ENCODE results near the gene LYPD1.

The LYPD1 gene

DNA sequence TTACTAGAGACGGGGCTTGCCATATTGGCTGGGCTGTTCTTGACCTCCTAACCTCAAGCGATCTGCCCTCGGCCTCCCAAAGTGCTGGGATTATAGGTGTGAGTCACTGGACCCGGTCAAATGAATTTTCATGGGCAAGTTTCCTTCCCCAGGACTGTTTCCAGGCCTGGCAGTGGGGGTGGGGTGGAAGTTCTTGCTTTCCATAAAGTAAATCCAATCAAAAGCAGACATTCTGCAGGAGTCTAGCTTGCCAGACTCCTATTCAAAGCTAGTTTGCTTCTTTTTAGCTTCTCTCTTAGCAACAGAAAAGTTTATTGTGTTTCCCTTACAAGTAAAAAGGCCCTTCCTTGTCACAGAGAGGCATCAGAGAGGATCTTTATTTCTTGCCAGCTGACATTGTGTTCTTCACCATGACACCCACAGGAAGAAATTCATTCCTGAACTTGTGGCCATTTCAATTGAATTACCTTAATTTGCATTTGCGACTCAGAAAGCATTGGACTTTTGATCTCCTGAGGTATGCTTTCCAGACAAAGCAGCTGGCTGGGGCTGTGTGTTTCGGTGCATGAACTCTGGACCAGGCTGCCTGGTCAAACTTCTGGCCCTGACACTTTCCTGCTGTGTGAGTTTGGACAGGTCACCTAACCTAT, 37.9 kb downstream of the LYPD1 start:
- DNase-seq (ENCODE audit: low read depth, low spot score) = no peak

- no peak for DNase-seq (ENCODE audit: low read depth, low spot score)
Observed at GRCh38 chr2:132627536-132627935, 42.5 kb downstream of the LYPD1 start.

GRCh38 chr2:132623096-132623839, 46.7 kb downstream of the LYPD1 start:
- DNase-seq (ENCODE audit: low read depth, low spot score) = no peak

DNA sequence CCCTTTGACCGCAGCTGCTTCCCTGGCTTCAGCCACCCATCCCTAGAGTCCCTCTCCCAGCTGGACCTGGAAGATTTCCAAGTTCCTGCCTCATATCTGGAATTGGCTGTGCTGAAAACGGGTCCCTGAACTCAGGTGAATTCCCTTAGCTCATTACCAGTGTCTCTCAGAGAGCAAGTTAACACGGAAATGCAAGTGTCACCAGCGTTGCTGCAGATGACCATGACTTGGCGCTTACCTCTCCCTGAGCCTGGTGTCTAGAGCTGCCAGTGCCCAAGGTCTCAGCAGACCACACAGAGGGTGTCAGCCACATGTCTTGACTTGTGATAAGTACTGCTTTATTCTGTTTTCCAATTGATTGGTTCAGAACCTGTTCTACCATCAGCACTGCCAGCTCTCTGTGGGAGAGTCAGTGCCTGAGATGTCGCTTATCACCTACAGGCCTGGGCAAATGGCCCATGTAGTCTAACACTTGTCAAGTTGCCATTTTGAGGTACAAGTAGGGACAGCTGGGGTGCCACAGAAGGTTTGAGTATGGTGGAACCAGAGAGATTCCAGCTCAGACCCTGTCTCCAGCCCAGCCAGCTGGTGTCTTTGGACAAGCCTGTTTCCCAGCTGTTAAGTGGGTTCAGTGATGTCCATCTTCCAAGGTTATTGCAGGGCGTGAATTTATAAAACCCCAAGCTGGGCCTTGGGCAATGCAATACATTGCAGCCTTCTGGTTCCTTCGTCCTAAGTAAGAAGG, 48.7 kb downstream of the LYPD1 start:
- no peak for DNase-seq (ENCODE audit: low read depth, low spot score)

DNA sequence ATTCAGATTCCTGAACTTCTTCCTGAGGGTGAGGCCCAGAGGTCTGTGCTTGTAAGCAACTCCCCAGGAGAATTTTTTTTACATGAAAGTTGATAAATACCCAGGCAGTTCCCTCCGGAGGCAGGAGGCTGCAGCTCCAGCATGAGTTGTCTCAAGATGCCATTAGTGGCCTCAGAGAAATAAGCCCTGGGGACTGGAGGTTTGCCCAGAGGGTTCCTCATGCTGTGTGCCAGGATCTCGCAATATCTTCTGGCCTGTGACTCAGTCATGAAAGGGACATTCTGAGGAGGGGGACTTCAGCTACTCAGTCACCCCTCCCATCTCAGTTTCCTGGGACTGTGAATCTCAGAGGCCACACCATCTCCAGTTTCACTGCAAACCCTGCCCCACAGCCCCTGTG, 49.9 kb downstream of the LYPD1 start:
- no peak for DNase-seq (ENCODE audit: low read depth, low spot score)

DNA sequence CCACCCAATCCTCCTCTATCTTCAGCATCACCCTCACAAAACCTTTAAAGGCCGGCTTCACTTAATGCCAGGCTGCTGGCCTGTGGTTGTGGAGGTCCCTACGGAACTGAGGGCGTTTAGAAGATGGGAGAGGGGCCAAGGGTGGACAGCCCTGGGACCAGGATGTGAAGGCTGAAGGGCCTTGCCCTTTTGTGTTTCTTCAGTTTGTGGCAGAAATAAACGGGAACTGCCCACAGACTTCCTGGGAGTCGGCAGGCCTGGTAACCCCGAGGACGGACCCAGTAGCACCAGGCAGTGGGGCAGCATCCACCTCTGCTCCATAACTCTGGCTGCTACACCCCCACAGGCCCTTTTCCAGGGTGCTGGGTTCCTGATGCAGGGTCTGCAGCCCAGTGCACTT, 51.3 kb downstream of the LYPD1 start:
- DNase-seq (ENCODE audit: low read depth, low spot score) = no peak

DNA sequence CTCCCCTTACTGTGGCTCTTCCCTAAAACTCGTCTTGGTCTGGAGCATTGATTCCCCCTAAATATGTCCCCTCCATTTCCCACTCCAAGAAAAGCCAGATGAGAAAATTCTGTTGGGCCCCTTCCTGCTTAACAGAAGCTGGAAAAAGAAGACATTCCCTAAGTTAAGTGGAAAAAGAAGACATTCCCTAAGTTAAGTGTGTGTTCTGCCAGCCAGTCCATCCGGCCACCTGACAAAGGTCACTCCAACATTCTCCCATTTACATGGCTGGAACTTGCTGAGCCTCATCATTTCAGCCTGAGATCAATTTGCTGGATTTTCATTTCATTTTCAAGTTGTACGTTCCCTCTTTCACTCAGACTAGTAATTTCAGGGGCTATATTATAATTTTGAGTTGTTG, 52.0 kb downstream of the LYPD1 start:
- no peak for DNase-seq (ENCODE audit: low read depth, low spot score)

GRCh38 chr2:132615329-132616085, 54.5 kb downstream of the LYPD1 start:
- no peak for DNase-seq (ENCODE audit: low read depth, low spot score)

DNA sequence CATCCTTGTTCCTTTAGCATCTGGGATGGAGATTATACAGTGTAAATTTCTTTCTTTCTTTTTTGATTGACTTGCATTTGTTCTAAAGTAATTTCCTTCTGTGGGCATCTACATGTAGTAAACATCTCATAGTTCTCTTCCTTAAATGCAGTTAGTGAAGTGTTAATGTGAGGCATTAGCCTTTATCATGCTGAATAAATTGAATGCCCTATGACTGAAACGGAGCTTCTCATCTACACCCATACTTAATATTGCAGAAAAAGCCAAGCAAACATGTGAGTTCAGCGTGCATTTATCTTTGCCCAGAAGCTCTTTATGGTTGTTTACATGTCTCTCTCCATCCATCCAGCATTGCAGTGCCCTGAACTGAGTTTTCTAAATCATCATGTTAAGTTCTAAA, 58.3 kb downstream of the LYPD1 start:
- no peak for DNase-seq (ENCODE audit: low read depth, low spot score)

DNA sequence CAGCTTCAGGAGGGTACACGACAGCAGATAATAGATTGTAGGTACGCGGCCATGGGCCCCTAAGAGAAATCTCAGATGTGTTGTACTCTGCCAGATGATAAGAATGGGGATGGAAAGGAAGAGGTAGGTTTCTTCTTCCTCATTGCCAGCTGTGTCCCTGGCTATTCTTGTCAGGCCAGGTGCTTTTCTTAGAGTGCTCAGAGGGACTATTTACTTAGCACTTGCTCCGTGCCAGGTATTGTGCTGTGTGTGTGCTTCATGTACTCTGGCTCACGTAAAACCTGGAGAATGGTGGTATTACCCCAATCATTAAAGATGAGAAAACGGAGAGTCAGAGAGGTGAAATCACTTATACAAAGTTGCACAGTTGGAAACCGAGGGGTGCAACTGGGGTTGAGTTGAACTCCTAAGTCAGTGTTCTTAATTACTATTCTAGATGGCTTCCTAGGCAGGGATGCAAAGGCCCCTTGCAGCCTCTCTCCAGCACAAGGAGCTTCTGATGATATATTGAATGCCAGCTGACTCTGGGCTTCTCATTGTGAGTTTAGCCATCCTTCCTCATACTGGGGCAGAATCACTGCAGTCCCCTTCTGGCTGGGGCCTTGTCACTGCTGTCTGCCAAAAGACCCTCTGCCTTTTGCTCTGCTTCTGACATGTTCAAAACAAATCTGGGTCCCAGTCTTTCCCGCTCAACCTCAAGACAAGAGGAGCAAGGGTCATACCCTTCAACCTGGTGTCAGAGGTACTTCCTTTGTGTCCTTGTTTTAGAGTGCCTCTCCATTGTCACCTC, 60.7 kb downstream of the LYPD1 start:
- DNase-seq (ENCODE audit: low read depth, low spot score) = no peak

GRCh38 chr2:132608311-132608710, 61.7 kb downstream of the LYPD1 start:
- no peak for DNase-seq (ENCODE audit: low read depth, low spot score)

- DNase-seq (ENCODE audit: low read depth, low spot score) = no peak
Observed at GRCh38 chr2:132607426-132608090, 62.4 kb downstream of the LYPD1 start.

DNA sequence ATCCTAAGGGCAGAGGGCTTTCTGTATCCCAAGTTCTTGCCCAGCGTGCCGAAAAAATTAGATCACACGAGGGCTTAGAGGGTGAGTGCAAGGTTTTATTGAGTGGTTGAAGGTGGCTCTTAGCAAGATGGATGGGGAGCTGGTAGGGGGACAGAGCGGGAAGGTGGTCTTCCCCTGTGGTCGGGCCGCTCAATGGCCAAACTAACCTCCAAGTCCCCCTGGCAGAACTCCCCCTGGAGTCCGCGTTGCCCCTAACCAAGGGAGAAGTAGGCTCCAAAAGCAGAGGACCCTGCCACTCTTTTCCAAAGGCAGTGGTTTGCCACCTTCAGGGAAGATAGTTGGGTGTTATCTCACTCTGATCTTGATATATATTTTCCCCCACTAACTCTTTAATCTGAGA, 63.4 kb downstream of the LYPD1 start:
- DNase-seq (ENCODE audit: low read depth, low spot score) = no peak

- no peak for DNase-seq (ENCODE audit: low read depth, low spot score)
Observed at GRCh38 chr2:132605236-132606180, 64.5 kb downstream of the LYPD1 start.

GRCh38 chr2:132604561-132604960, 65.4 kb downstream of the LYPD1 start:
- no peak for DNase-seq (ENCODE audit: low read depth, low spot score)

DNA sequence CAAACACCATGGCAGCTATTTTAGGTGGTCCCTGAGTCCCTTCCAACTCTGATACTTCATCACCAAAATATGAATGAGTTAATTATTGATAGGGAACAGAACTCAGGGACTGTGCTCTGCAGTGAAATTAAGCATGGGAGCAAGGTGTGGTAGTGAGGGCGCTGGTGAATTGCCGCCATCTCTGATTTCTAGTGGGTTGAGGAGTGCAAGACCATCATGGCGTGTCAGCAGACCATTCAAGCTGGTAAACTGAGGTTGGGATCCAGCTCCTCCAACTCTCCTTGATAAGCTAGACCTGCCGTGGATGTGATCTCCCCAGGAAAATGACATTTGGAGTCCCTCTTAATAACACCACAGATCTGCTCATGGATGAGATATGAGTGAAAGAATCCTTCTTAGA, 70.4 kb downstream of the LYPD1 start:
- no peak for DNase-seq (ENCODE audit: low read depth, low spot score)

DNA sequence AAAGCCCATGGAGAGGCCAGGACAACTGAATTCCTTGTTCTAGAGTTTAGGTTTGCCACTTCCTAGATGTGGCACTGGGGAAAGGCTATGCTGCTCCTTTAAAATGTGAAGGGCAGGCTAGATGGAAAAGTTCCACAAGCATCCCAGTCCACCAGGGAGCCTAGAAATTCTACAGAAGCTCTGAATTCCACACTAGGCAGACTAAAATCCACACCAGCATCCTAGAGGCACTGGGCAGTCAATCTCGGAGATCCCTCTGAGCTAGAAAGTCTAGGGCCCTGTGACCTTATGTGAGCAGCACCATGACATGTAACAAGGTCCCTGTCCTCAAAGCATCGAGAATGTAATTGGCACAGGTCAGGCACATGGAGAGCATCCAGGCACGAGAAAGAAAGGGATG, 71.5 kb downstream of the LYPD1 start:
- DNase-seq (ENCODE audit: low read depth, low spot score) = no peak

GRCh38 chr2:132597831-132598230, 72.2 kb downstream of the LYPD1 start:
- DNase-seq (ENCODE audit: low read depth, low spot score) = no peak

- no peak for DNase-seq (ENCODE audit: low read depth, low spot score)
Observed at GRCh38 chr2:132597166-132597565, 72.8 kb downstream of the LYPD1 start.

GRCh38 chr2:132595693-132596092, 74.3 kb downstream of the LYPD1 start:
- DNase-seq (ENCODE audit: low read depth, low spot score) = no peak
